Vagina (tissue), 2 donors: ENCODE measurements around the gene CITED4. TPM values are rescaled to one million over a fixed set of nuclear protein-coding genes. Genes with fewer than 3 reads are reported as not detected.

Experiments
- DNase-seq, 2 donors: peaks; one replicate each; pipeline ENCODE4 v3.0.0-alpha.2; 2017; ENCODE audit errors: extremely low spot score in 2 of 2
- H3K27ac ChIP-seq: fragments of 200-600 bp; sonication (generic); one replicate; pipeline ENCODE4 v1.5.1; 2019
- H3K27me3 ChIP-seq: fragments of 200-600 bp; sonication (generic); one replicate; pipeline ENCODE4 v1.5.1; 2019
- H3K36me3 ChIP-seq, 2 donors: fragments of 200-600 bp; sonication (generic); one replicate each; pipeline ENCODE4 v1.5.1; 2017 to 2019
- H3K4me1 ChIP-seq: fragments of 200-600 bp; sonication (generic); one replicate; pipeline ENCODE4 v1.5.1; 2019
- H3K4me3 ChIP-seq, 2 donors: fragments of 200-600 bp; sonication (generic); 1 replicate in 1 of 2; 2 replicates in 1 of 2; pipeline ENCODE4 v1.5.1; 2016 to 2019
- H3K9me3 ChIP-seq: fragments of 200-600 bp; sonication (generic); one replicate; pipeline ENCODE4 v1.5.1; 2019
- CTCF ChIP-seq, 3 experiments: fragments of 450-650 bp in 2 of 3; fragments of 200-600 bp in 1 of 3; sonication (generic) in 1 of 3; IDR thresholded peaks; one replicate each; pipeline ENCODE4 v1.5.1; 2017 to 2019; ENCODE audit warnings: antibody characterized with exemption in 3 of 3, mild to moderate bottlenecking in 2 of 3, moderate library complexity in 2 of 3
- POLR2A ChIP-seq, 2 donors: fragments of 450-650 bp; IDR thresholded peaks; one replicate each; pipeline ENCODE4 v1.6.1; 2017; ENCODE audit warnings: antibody characterized with exemption in 2 of 2, mild to moderate bottlenecking in 2 of 2, moderate library complexity in 2 of 2
- POLR2AphosphoS5 ChIP-seq, 2 donors: sonication (generic); formaldehyde crosslinking; IDR thresholded peaks; one replicate each; pipeline ENCODE4 v1.9.0; 2017; ENCODE audit warnings: antibody characterized with exemption in 2 of 2, mild to moderate bottlenecking in 2 of 2, low read depth in 1 of 2; ENCODE audit not compliant: insufficient read depth in 1 of 2
- intact Hi-C: fragments of 100-400 bp; cut with DNase I; formaldehyde crosslinking; loops from one replicate; pipeline ENCODE4 v1.15.1; 2023
- total RNA-seq: library from RNA; depleted of rRNA; stranded (reverse); fragments of >200 nt; gene quantifications from one replicate; pipeline ENCODE4 v1.2.3, GENCODE V29; 2016

CITED4 gene
- total RNA-seq, 1 donor from 2014 or later = 16.5 TPM

GRCh38 chr1:40844079-40844478 lies 18.1 kb downstream of the CITED4 start:
- TF ChIP-seq POLR2A (IDR thresholded peaks at IDR 0.05) (no peak), POLR2AphosphoS5 (IDR thresholded peaks at IDR 0.05; ENCODE audit: insufficient read depth in 1 of 2, low read depth in 1 of 2) (no peak)
- no peaks in the 10 kb centered on the region for H3K27me3 ChIP-seq
- no peak overlapping the region for H3K4me3 ChIP-seq
- intact Hi-C loops = loop anchor here (10.0 kb wide), 2 partner anchors 111 to 229 kb away; no protein-coding TSS in a partner anchor
- no peak for DNase-seq
- H3K9me3 ChIP-seq = no peaks in the 10 kb centered on the region
- H3K4me1 ChIP-seq = no peaks in the 10 kb centered on the region
- H3K27ac ChIP-seq = no peak overlapping the region
- no peaks in the 10 kb centered on the region for H3K36me3 ChIP-seq

- intact Hi-C loops = loop anchor here (10.0 kb wide), 2 partner anchors 112 to 228 kb away; no protein-coding TSS in a partner anchor
- H3K36me3 ChIP-seq = no peaks in the 10 kb centered on the region
- TF ChIP-seq CTCF (IDR thresholded peaks at IDR 0.05) (no peak), POLR2A (IDR thresholded peaks at IDR 0.05) (no peak), POLR2AphosphoS5 (IDR thresholded peaks at IDR 0.05; ENCODE audit: insufficient read depth in 1 of 2, low read depth in 1 of 2) (no peak)
Measured at GRCh38 chr1:40842691-40843090, 19.5 kb downstream of the CITED4 start.

GRCh38 chr1:40842207-40842606 lies 20.0 kb downstream of the CITED4 start:
- DNase-seq = no peak
- Histone ChIP-seq H3K36me3 (no peaks in the 10 kb centered on the region), H3K4me1 (no peaks in the 10 kb centered on the region), H3K27me3 (no peaks in the 10 kb centered on the region), H3K4me3 (no peak overlapping the region), H3K27ac (no peak overlapping the region), H3K9me3 (no peaks in the 10 kb centered on the region)
- intact Hi-C loops = loop anchor here (10.0 kb wide), 2 partner anchors 113 to 227 kb away; no protein-coding TSS in a partner anchor
- TF ChIP-seq POLR2A (IDR thresholded peaks at IDR 0.05) = no peak
- no peak for TF ChIP-seq POLR2AphosphoS5 (IDR thresholded peaks at IDR 0.05; ENCODE audit: insufficient read depth in 1 of 2, low read depth in 1 of 2)
- TF ChIP-seq CTCF (IDR thresholded peaks at IDR 0.05) = no peak

More at GRCh38 chr1:40842691-40843090, 19.5 kb downstream of the CITED4 start:
- Histone ChIP-seq H3K4me3 (no peak overlapping the region), H3K27ac (no peak overlapping the region), H3K27me3 (no peaks in the 10 kb centered on the region), H3K9me3 (no peaks in the 10 kb centered on the region), H3K4me1 (no peaks in the 10 kb centered on the region)
- no peak for DNase-seq

- intact Hi-C loops = loop anchor here (10.0 kb wide), 2 partner anchors 113 to 227 kb away; no protein-coding TSS in a partner anchor
- Histone ChIP-seq H3K27me3 (no peaks in the 10 kb centered on the region), H3K9me3 (no peaks in the 10 kb centered on the region), H3K4me3 (no peak overlapping the region), H3K27ac (no peak overlapping the region), H3K4me1 (no peaks in the 10 kb centered on the region), H3K36me3 (no peaks in the 10 kb centered on the region)
- TF ChIP-seq POLR2AphosphoS5 (IDR thresholded peaks at IDR 0.05; ENCODE audit: insufficient read depth in 1 of 2, low read depth in 1 of 2) (no peak), POLR2A (IDR thresholded peaks at IDR 0.05) (no peak), CTCF (IDR thresholded peaks at IDR 0.05) (no peak)
- no peak for DNase-seq
Measured at GRCh38 chr1:40841602-40842001, 20.6 kb downstream of the CITED4 start.

GRCh38 chr1:40840526-40841323 lies 21.4 kb downstream of the CITED4 start:
- H3K27me3 ChIP-seq = no peaks in the 10 kb centered on the region
- no peaks in the 10 kb centered on the region for H3K36me3 ChIP-seq
- no peak overlapping the region for H3K27ac ChIP-seq
- H3K4me3 ChIP-seq = no peak overlapping the region
- TF ChIP-seq CTCF (IDR thresholded peaks at IDR 0.05) (no peak), POLR2A (IDR thresholded peaks at IDR 0.05) (no peak), POLR2AphosphoS5 (IDR thresholded peaks at IDR 0.05; ENCODE audit: insufficient read depth in 1 of 2, low read depth in 1 of 2) (no peak)
- no peaks in the 10 kb centered on the region for H3K4me1 ChIP-seq
- intact Hi-C loops = loop anchor here (10.0 kb wide), 2 partner anchors 114 to 226 kb away; no protein-coding TSS in a partner anchor
- H3K9me3 ChIP-seq = no peaks in the 10 kb centered on the region
- DNase-seq = no peak
